ENCODE data around the gene RND3.
A peak's percentile ranks its signal among the peaks of the same experiment; 100 is the strongest.

The RND3 gene

GRCh38 chr2:150491943-150492342 is 4.5 kb upstream of the RND3 start:
- no peak for DNase-seq

DNA sequence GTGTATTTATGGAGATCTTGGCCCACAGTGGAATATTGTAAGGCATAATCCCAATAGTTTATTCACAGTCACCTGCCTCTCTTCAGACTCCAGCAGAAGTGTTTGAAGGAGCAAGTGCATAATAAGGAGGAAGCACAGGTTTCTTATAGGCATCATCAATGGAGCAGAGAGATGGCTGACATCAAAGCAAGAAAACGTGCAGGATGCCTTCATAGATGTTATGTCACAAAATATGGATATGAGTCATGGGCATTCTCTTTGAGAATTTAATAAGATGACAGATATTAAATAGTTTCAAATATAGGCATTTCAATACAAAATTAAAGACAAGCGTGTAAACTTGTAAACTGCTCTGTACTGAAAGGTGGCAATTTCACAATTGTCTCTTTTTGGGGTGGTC is 4.0 kb upstream of the RND3 start:
- no peak for DNase-seq

- no peak for DNase-seq
These were observed 3.0 kb upstream of the RND3 start for GRCh38 chr2:150490466-150490865.

GRCh38 chr2:150486539-150487484 is 655 bp downstream of the RND3 start:
- peak; percentile 84 for DNase-seq

- DNase-seq: peak; percentile 90
These were observed 1.5 kb downstream of the RND3 start for GRCh38 chr2:150485871-150486538.

DNA sequence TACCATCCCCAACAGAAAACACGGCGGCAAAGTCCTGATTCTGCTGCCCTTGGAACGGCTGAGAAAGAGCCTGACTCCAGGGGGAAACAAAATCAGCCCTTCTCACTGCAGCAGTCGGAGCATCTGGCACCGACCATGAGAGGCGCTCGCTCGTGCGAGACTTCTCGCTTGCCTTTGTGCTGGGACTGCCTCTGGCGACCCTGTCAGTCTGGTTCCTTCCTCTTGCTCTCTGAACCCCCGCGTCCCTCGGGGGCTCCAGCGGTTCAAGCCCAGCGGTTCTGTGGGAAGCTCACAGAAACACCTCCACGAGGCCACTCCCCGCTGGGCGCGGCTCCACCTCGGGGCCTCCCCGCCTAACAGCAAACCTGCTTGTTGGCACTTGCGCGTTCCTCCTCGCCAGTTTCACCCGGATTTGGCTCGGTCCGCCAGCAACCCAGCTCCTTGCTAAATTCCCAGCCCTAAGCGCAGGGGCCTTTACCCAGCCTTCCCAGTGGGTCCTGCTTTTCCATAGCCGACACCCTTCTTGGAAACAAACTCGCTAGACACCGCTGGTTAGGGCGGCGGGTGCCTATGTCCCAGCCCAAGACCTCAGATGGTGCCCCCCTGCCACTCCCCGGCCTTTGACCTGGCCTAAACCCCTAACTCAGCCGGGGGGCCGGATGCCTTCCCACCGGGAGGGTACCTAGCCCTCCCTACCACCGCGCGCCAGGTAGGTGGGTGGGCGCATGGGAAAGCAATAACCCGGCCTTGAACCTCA is 2.2 kb downstream of the RND3 start:
- peak; percentile 90 for DNase-seq

DNA sequence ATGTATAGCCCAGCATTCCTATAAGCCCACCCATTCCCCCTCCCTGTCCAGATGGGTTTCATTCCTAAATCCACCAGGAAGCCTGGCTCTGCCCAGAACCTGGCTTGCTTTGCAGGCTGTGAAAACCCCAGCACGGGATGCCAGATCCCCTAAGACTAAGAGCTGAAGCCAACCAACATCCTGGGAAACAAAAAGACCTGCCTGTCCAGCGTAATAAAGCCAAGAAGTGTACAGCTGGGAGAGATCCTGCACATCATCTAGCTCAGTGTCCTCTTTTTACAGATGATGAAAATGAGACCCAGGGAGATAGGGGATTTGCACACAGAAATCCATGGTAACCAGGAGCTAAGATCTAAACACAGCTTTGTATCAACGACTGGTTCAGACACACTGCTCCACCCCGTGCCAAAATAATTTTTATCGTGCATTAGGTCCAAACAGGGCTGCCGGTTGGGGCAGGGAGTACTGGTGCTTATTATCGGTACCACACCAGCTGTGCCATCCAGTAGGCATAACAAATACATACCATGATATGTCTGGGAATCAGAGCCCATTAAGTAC is 2.9 kb downstream of the RND3 start:
- DNase-seq: no peak

DNA sequence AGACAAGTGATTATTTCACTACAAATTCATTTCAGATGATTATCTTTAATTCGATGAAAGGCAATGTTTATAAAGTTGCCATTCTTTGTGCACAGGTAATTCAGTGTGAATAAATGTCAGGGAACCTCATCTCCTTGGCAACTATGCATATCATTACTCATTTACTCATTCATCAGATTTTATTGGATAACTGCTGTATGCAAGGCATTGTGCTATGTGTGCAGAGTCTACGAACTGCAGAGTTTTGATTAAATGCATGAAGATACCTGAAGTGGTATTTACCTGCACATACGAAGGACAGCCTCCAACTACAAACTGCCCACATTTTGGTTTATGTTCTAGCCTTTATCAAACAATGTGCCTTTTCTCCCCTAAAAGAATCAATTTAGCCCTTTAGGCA is 3.5 kb downstream of the RND3 start:
- no peak for DNase-seq

DNA sequence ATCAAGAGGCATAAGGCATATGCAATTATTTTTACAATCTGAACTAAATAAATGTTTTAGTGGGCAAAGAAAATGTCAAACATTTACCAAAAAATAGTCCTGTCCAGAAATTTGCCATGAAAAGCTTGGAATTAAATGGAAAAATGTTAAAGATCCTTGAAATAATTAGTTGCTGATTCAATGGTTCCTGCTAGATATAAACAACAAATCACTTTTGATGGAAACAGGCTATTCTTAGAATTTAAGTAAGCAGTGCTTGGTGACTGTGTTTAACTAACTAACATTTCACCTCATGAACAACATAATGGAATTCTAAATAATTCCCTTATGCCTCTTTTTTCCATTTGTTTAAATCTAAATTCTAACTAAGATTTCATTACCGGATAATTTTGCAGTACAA is 3.9 kb downstream of the RND3 start:
- DNase-seq: no peak

DNA sequence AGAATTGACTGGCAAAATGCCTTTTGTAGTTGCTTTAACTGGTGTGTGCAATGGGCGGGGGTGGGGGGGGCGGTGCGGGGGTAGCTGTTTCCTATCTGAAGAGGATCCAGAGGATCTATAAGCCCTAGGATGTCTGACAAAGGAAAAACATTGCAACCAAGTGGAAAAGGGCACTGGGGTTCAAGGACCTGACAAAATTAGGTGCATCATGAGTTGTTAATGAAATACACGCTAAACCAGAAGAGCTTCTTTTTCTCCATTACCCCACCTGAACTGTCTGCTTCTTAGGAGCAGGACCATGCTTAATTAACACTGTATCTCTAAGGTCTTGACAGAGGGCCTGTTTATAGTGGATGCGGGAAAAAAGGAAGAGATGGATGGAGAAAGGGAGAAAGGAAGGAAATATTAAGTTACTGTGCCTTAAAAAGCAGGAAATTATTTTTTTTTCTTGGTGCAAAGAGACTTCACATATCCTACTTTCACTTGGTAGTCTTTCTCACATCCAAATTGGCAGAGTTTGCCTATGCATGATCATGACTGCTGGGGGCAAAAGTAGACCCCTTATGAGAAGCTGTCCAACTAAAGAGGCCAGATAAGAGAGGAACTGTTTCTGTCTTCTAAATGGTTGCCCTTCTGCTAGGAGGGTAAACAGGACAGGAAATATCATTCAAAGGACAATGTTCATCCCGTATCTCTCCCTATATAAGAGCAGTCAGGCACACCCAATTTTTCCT is 4.6 kb downstream of the RND3 start:
- DNase-seq: no peak

DNA sequence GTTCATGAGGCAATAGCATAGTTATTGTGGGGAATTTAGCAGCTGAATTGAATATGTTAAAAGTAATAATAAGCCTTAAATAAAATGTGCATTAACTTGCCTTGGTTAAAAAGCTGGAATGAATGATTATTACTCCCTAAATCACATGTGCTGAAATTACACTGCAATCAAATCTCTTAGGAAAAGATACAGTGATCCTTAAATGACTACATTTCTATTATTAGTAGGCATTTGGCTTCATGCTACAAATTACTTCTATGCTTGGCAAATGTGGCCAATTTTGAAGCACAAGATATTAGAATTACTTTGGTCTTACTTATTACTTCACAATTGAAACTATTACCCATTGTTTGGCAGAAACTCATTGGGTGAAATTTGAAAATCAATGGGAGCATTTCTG is 5.4 kb downstream of the RND3 start:
- no peak for DNase-seq

GRCh38 chr2:150480971-150481830 is 6.3 kb downstream of the RND3 start:
- DNase-seq: no peak

DNA sequence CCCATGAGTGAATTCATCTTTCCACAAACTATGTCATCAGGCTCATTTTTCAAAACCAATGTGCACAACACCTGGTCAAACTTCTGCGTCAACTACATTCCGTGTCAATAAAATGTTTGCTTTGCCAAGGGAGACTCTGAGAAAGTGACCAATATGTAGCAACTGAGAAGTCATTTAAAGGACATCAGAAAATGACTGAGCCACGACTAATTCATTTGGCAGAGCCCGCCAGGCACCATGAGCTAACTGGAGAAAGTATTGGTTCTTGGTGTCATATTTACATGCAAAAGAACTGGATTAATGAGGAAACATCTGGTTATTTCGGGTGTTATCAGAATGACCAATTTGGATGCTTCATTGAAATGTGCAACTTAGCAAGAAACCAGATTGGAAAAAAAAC is 7.2 kb downstream of the RND3 start:
- DNase-seq: no peak

DNA sequence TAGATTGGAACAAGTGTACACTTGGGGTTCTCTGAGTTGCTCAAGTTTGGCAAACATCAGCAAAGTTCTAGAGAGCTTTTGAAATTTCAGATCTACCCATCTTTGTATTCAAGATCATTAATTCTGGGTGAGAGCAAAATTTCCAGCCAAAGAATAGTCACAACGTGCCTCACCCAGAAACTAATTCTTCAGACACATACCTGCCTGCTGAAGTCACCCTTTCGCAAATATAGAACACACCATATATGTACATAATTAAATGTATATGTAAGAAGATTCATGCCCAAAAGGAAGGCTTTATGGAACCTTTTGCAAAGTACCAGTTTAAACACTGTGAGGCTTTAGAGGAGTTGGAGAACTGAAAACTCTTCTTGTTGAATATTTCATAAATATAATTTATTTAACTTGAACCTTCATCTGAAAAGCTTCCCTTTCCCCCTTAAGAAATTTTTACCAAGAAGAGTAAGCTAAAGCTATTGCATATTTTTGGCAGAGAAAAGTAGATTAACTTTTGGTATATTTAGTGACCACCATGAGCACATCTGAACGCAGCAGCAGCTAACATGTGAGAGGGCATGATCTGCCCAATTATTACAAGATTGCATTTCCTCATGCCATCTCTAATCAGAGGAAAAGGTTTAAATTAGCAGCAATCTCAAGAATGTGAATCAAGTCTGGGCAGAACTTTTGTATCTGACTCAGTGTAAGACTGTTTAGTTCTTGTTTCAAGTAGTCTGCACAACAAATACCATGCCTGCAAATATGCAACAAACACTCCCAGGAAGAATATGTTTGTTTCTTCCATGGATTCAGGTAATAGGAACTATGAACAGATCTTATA is 8.2 kb downstream of the RND3 start:
- no peak for DNase-seq

DNA sequence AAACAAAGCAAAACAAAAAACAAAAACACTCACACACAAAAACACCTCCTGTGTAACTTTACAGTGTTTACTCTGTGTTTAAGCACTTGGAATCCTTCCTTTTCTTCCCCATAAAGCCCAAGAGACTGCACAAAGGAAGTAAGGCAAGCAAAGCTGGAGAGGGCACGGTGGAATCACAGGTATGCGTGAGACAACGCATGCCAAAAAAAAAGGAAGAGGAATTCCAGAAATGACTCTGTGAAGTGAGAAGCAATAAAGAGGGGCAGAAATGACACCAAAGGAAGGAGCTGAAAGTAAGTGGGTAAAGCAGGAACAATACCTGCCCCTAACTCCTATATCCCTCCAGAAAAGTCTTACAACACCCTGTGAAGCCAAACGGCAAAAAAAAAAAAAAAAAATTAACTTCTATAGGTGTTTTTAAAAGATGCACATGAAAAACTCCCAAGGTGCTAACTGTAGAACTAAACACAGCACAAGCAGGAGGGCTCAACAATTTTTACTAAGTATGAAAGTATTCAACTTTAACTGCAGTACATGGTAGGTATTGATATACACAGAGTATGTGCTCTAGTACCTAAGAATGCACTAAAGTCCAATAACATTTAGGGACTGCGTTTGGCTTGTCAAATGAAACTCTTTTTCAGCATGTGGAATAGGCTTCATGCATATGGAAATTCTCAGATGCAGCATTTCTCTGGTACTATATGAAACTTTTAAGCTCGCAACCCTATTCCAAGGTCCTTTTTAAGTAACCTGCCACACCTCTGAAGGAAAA is 9.1 kb downstream of the RND3 start:
- no peak for DNase-seq

- DNase-seq: no peak
These were observed 10.1 kb downstream of the RND3 start for GRCh38 chr2:150477347-150477746.

DNA sequence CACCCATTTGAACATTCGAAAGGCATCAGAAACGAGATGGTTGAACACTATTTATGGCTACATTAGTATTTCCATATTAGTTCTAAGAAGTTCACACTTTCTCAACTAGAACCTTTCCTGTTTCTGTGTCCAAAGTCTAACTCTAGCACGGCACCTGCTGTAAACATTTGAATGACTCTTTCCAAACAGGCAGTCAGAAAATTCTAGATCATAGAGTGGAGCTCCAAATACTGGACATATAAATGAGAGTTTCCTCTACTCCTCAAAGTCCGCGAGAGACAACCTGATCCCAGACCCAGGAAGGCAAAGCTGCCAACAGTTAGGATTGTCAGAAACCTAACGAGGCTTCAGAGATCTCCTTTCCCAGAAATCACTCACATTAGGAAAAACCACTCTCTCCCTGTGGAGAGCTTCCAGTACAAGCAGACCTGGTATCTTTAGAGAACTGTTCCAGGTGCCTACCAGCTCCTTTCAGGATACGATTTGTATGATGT is 10.6 kb downstream of the RND3 start:
- DNase-seq: no peak

DNA sequence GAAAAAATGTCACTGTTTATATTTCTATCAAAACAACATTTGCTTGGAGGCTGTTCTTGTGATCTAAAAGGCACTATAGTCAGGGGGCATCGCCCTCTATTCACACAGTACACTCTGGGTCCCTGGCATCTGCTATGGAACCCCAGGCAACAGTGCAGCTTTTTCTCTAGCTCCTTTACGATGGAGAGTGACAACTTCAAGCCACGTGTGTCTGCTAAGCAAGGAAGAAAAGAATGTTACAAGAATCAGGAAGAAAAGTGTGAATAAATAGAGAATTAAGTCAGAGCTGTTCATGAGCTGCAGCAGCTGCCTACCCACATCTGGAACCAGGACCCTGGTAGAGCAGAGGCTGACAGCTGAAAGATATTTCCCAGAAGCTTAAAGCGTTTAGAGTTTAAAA is 11.2 kb downstream of the RND3 start:
- no peak for DNase-seq

DNA sequence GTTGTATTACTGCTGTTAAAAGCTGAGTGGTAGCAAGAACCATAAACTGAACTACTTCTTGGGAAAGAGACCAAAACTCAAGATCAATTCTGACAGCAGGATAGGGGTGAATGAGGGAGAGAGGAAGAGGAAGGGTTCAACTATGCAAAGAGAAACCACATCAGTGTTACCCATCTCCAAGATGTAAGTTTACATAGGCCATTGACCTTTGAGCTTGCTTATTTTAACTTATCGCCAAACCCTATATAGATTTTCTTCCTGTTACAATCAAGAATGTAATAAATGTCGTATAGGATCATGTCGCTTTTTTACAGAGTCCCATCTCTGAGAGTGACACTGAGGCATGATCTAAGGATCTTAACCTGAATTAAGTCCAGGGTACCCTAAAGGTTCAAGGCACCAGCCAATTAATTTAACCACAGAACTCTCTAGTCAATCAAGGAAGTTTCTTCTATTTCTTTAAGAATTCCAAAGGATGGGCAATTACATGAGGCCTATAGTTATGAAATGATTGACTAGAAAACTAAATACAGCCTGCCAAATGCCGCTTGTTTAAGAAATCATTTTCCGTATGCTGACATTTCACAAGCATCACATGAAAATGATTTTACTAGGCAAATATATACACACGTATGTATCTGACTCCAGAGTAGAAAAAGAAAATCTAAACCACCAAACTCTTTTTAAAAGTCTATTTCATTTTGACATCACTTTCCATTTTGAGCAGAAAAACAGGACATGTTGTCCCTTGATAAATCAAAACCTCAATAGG is 11.8 kb downstream of the RND3 start:
- no peak for DNase-seq

Measured in retina (tissue), 1 donor.